Duodenal mucosa (tissue), 2 donors: ENCODE results near the gene ABR.
"Not testable (repeated sequence)": the region's sequence is repeated elsewhere in the genome, so short reads cannot be mapped to it uniquely, and the experiment has no call there.

Experiments used
- H3K27ac ChIP-seq: one replicate; pipeline ENCODE4 v1.7.0; 2013; ENCODE audit warnings: low read depth, low read length
- H3K27me3 ChIP-seq, 2 donors: one replicate each; pipeline ENCODE4 v1.7.0; 2013; ENCODE audit warnings: low read length in 2 of 2, control low read depth in 1 of 2; ENCODE audit not compliant: insufficient read depth in 2 of 2, control insufficient read depth in 1 of 2
- H3K36me3 ChIP-seq, 2 donors: one replicate each; pipeline ENCODE4 v1.7.0; 2013; ENCODE audit warnings: low read length in 2 of 2, control low read depth in 1 of 2; ENCODE audit not compliant: insufficient read depth in 2 of 2, control insufficient read depth in 1 of 2
- H3K4me1 ChIP-seq, 2 donors: one replicate each; pipeline ENCODE4 v1.7.0; 2013; ENCODE audit warnings: low read length in 2 of 2, control low read depth in 1 of 2; ENCODE audit not compliant: insufficient read depth in 2 of 2, control insufficient read depth in 1 of 2
- H3K4me3 ChIP-seq, 2 donors: one replicate each; pipeline ENCODE4 v1.7.0; 2013; ENCODE audit warnings: low read length in 2 of 2, low read depth in 1 of 2
- H3K9ac ChIP-seq, 2 donors: one replicate each; pipeline ENCODE4 v1.7.0; 2013; ENCODE audit warnings: low read length in 2 of 2, low read depth in 1 of 2
- H3K9me3 ChIP-seq, 2 donors: one replicate each; pipeline ENCODE4 v1.7.0; 2013; ENCODE audit warnings: low read length in 2 of 2, control low read depth in 1 of 2; ENCODE audit not compliant: control insufficient read depth in 1 of 2

ABR gene

DNA sequence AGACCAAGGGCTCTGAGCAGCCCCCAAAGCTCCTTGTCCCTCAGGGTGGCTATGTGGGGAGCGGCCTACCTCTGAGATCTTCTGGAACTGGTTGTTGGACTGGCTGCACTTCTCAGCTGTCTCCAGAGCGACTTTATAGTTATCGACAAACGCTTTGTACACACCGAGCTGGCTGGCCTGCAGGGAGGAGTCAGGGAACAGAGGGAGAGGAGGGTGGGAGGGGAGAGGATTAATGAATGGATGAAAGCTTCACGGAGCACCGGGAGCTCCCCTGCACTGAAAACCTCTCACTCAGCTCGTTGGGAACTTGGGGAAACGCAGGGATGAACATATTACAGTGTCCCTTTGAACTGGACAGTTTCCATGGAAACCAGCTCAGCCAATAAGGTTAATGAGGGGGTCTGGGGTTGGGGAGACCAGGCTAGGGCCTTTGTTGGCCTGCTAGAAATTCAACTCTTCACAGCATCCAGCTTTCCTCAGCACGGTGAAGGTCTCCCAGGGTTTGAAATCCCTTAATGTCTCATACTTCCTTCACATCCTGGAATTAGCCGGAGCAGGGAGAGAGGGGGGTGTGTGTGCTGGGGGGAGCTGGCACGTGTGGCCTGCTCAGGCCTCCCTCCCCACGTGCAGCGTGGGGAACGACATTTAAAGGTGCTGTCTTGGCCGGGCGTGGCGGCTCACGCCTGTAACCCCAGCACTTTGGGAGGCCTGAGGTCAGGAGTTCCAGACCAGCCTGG, 96.2 kb downstream of the ABR start:
- H3K4me3 ChIP-seq, result no peak overlapping the region
- no peak overlapping the region for H3K9ac ChIP-seq
- H3K27me3 ChIP-seq, result no peaks in the 10 kb centered on the region
- H3K4me1 ChIP-seq, result peaks cover 42 to 49% of the 10 kb centered on the region in 2 donors
- peaks cover 13 to 44% of the 10 kb centered on the region in 2 donors for H3K36me3 ChIP-seq
- no peaks in the 10 kb centered on the region for H3K9me3 ChIP-seq
- no peak overlapping the region for H3K27ac ChIP-seq

DNA sequence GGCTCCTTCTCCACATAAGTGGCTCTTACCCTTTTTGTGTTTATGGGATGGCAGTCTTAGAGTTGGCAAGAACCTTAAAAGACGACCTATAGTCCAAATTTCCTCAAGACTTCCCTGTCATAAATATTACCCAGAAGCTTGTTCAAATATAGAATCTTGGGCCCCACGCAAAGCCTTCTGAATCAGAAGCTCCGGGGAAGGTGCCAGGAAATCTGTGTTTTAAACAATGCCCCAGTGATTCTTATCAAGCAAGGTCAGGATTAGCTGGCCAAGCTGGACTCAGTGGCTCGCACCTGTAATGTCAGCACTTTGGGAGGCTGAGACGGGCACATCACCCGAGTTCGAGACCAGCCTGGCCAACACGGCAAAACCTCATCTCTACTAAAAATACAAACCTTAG, 97.2 kb downstream of the ABR start:
- Histone ChIP-seq H3K9ac (no peak overlapping the region), H3K4me3 (no peak overlapping the region), H3K9me3 (no peaks in the 10 kb centered on the region), H3K36me3 (peaks cover 14 to 54% of the 10 kb centered on the region in 2 donors), H3K27me3 (no peaks in the 10 kb centered on the region), H3K27ac (no peak overlapping the region), H3K4me1 (peaks cover 36 to 44% of the 10 kb centered on the region in 2 donors)

- H3K4me1 ChIP-seq, result peaks cover 48 to 52% of the 10 kb centered on the region in 2 donors
- H3K36me3 ChIP-seq, result peaks cover 18 to 63% of the 10 kb centered on the region in 2 donors
- H3K27ac ChIP-seq, result no peak overlapping the region
- H3K9ac ChIP-seq, result no peak overlapping the region
- no peak overlapping the region for H3K4me3 ChIP-seq
- no peaks in the 10 kb centered on the region for H3K27me3 ChIP-seq
- H3K9me3 ChIP-seq, result no peaks in the 10 kb centered on the region
These were observed 100.8 kb downstream of the ABR start for GRCh38 chr17:1078831-1079561.

GRCh38 chr17:1077986-1078711, 101.6 kb downstream of the ABR start:
- Histone ChIP-seq H3K9ac (no peak overlapping the region), H3K4me1 (peaks cover 40 to 44% of the 10 kb centered on the region in 2 donors), H3K27ac (no peak overlapping the region), H3K9me3 (no peaks in the 10 kb centered on the region), H3K36me3 (peaks cover 18 to 57% of the 10 kb centered on the region in 2 donors), H3K27me3 (no peaks in the 10 kb centered on the region), H3K4me3 (no peak overlapping the region)

DNA sequence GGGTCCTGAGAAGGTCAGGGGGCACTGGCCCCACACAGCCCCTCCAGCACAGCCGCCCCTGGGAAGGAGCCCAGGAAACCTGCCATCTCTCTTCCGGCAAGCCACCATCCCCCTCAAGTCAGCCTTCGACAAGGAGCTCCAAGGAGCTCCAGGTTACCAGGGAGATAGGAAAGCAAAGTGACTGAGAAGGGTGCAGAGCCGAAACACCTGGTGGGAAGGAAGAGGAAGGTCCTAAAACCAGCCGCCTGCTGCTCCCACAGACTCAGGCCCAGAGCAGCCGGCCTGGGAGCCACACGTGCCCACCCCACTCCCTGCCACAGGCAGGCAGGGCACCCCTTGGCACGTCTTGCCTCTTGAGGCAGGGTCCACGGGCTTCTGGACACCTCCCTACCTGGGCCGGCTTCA, 102.2 kb downstream of the ABR start:
- peaks cover 40 to 41% of the 10 kb centered on the region in 2 donors for H3K4me1 ChIP-seq
- H3K36me3 ChIP-seq, result peaks cover 18 to 53% of the 10 kb centered on the region in 2 donors

DNA sequence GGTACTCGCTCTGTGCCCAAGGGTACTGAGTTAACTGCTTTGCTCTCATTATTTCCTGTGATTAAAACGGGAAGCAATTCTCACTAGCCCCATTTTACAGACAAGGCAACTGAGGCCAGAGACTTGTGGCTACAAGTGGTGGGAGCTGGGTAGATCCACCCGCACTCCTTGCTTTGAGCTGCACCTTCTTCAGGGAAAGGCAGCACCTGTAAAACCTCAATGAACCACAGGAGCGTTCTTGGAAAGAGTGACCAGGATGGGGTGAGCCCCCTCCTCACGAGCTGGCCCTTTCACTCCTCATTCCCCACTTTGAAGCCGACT, 102.8 kb downstream of the ABR start:
- Histone ChIP-seq H3K9ac (no peak overlapping the region), H3K9me3 (no peaks in the 10 kb centered on the region), H3K27ac (no peak overlapping the region), H3K36me3 (peaks cover 14 to 51% of the 10 kb centered on the region in 2 donors), H3K4me1 (peaks cover 33 to 34% of the 10 kb centered on the region in 2 donors), H3K4me3 (no peak overlapping the region), H3K27me3 (no peaks in the 10 kb centered on the region)

More for the DNA sequence above, 102.2 kb downstream of the ABR start:
- H3K27ac ChIP-seq, result no peak overlapping the region
- H3K4me3 ChIP-seq, result no peak overlapping the region
- H3K9me3 ChIP-seq, result no peaks in the 10 kb centered on the region
- no peaks in the 10 kb centered on the region for H3K27me3 ChIP-seq
- H3K9ac ChIP-seq, result no peak overlapping the region

- Histone ChIP-seq H3K9ac (no peak overlapping the region), H3K4me1 (peaks cover 29 to 31% of the 10 kb centered on the region in 2 donors), H3K36me3 (peaks cover 12 to 53% of the 10 kb centered on the region in 2 donors), H3K9me3 (no peaks in the 10 kb centered on the region), H3K27ac (no peak overlapping the region), H3K27me3 (no peaks in the 10 kb centered on the region), H3K4me3 (no peak overlapping the region)
These were observed 103.3 kb downstream of the ABR start for GRCh38 chr17:1076299-1076981.

GRCh38 chr17:1074886-1075605, 104.7 kb downstream of the ABR start:
- H3K27me3 ChIP-seq, result no peaks in the 10 kb centered on the region
- H3K36me3 ChIP-seq, result peaks cover 18 to 62% of the 10 kb centered on the region in 2 donors
- H3K27ac ChIP-seq, result peak overlapping the region; percentile 36
- H3K9me3 ChIP-seq, result no peaks in the 10 kb centered on the region
- H3K4me1 ChIP-seq, result peaks cover 17 to 19% of the 10 kb centered on the region in 2 donors
- H3K9ac ChIP-seq, result peak overlapping the region; percentile 48 to 54
- no peak overlapping the region for H3K4me3 ChIP-seq

DNA sequence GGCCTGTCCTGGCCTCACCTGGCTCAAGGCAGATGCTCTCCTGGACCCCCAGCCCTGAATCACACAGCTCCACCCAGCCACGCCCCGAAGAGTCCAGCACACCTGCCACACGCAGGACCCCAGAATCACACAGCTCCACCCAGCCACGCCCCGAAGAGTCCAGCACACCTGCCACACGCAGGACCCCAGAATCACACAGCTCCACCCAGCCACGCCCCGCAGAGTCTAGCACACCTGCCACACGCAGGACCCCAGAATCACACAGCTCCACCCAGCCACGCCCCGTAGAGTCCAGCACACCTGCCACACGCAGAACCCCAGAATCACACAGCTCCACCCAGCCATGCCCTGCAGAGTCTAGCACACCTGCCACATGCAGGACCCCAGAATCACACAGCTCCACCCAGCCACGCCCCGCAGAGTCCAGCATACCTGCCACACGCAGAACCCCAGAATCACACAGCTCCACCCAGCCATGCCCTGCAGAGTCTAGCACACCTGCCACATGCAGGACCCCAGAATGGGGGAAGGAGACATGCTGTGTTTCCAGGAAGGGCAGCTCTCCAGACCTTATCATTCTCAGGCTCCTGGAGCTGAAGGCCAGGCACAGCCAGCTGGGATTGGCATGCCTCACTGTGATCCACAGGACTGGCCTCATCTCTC, 105.7 kb downstream of the ABR start:
- not testable (repeated sequence) for H3K27ac ChIP-seq, H3K4me3 ChIP-seq, H3K27me3 ChIP-seq, H3K9me3 ChIP-seq
- H3K9ac ChIP-seq, result peak overlapping the region in 1 of 2 donors; percentile 32
- H3K36me3 ChIP-seq, result peaks cover 20 to 57% of the 10 kb centered on the region in 2 donors
- H3K4me1 ChIP-seq, result peaks cover 13 to 14% of the 10 kb centered on the region in 2 donors
